GM12872 (cell line): Measurements from ENCODE around the gene ITPR2.

Experiments
- CTCF ChIP-seq: IDR thresholded peaks from 3 replicates; pipeline ENCODE4 v1.5.1; 2011; ENCODE audit warnings: low read depth, mild to moderate bottlenecking, low read length, moderate library complexity; ENCODE audit not compliant: insufficient read depth

Gene ITPR2

GRCh38 chr12:26347300-26347699 lies 485.7 kb downstream of the ITPR2 start:
- TF ChIP-seq CTCF, result no peak

- TF ChIP-seq CTCF, result no peak
These were observed 486.3 kb downstream of the ITPR2 start for GRCh38 chr12:26346736-26347135.

GRCh38 chr12:26345471-26346003 lies 487.5 kb downstream of the ITPR2 start:
- TF ChIP-seq CTCF, result no peak

- TF ChIP-seq CTCF, result no peak
These were observed 491.5 kb downstream of the ITPR2 start for GRCh38 chr12:26341491-26341890.

GRCh38 chr12:26340649-26341048 lies 492.3 kb downstream of the ITPR2 start:
- TF ChIP-seq CTCF, result no peak

GRCh38 chr12:26339976-26340375 lies 493.0 kb downstream of the ITPR2 start:
- no peak for TF ChIP-seq CTCF

- TF ChIP-seq CTCF, result no peak
These were observed 494.1 kb downstream of the ITPR2 start for GRCh38 chr12:26338586-26339572.
